ENCODE results near the gene ZNF808. TPM values are rescaled to one million over a fixed set of nuclear protein-coding genes. Genes with fewer than 3 reads are reported as not detected.
"Not testable (repeated sequence)": the region's sequence is repeated elsewhere in the genome, so short reads cannot be mapped to it uniquely, and the experiment has no call there.

Gene ZNF808
- total RNA-seq, 1 donor from 2014 or later = 34.0 TPM

- intact Hi-C loops (cut with micrococcal nuclease) = no loop called here
- DNase-seq = peak; percentile 96
- Histone ChIP-seq H3K27me3 (ENCODE audit: low read depth) (no peaks in the 10 kb centered on the region), H3K27ac (replicated peaks) (peak overlapping the region; percentile 68), H3K36me3 (peaks cover 12% of the 10 kb centered on the region), H3K9me3 (replicated peaks) (peaks cover under 1% of the 10 kb centered on the region), H3K4me1 (peaks cover 21% of the 10 kb centered on the region), H3K4me3 (peak overlapping the region; percentile 74)
- peak; percentile 57 for TF ChIP-seq CTCF (IDR thresholded peaks at IDR 0.05; ENCODE audit: borderline replicate concordance)
Measured at GRCh38 chr19:52601025-52601973, 73.8 kb downstream of the ZNF808 start.

GRCh38 chr19:52601974-52602366 is 74.5 kb downstream of the ZNF808 start:
- DNase-seq; intact Hi-C loops (cut with micrococcal nuclease); H3K27me3 ChIP-seq (ENCODE audit: low read depth); H3K36me3 ChIP-seq; H3K9me3 ChIP-seq (replicated peaks): not testable (repeated sequence)
- peak overlapping the region; percentile 68 for H3K27ac ChIP-seq (replicated peaks)
- peak overlapping the region; percentile 74 for H3K4me3 ChIP-seq
- H3K4me1 ChIP-seq = peaks cover 21% of the 10 kb centered on the region

- intact Hi-C loops (cut with micrococcal nuclease) = no loop called here
- Histone ChIP-seq H3K4me3 (no peak overlapping the region), H3K36me3 (no peaks in the 10 kb centered on the region), H3K27ac (replicated peaks) (peak overlapping the region; percentile 68), H3K9me3 (replicated peaks) (peaks cover 11% of the 10 kb centered on the region), H3K27me3 (ENCODE audit: low read depth) (no peaks in the 10 kb centered on the region), H3K4me1 (peaks cover 21% of the 10 kb centered on the region)
- no peak for TF ChIP-seq CTCF (IDR thresholded peaks at IDR 0.05; ENCODE audit: borderline replicate concordance)
- DNase-seq = no peak
Measured at GRCh38 chr19:52602941-52603340, 75.5 kb downstream of the ZNF808 start.

GRCh38 chr19:52603558-52604207 is 76.2 kb downstream of the ZNF808 start:
- Histone ChIP-seq H3K36me3 (no peaks in the 10 kb centered on the region), H3K4me3 (no peak overlapping the region), H3K9me3 (replicated peaks) (peaks cover 11% of the 10 kb centered on the region), H3K4me1 (peaks cover 21% of the 10 kb centered on the region), H3K27me3 (ENCODE audit: low read depth) (no peaks in the 10 kb centered on the region), H3K27ac (replicated peaks) (peak overlapping the region; percentile 28)
- intact Hi-C loops (cut with micrococcal nuclease) = no loop called here
- no peak for TF ChIP-seq CTCF (IDR thresholded peaks at IDR 0.05; ENCODE audit: borderline replicate concordance)
- DNase-seq = no peak

Other genes starting within 250 kb of the ZNF808 start
- gene ZNF480, start 230.5 kb upstream of the ZNF808 start, total RNA-seq = 18.9 TPM
- 5.1 TPM for gene ZNF610, start 191.4 kb upstream of the ZNF808 start, total RNA-seq
- gene ZNF880, start 157.7 kb upstream of the ZNF808 start, total RNA-seq = 24.7 TPM
- gene ZNF528, start 129.8 kb upstream of the ZNF808 start, total RNA-seq = 16.7 TPM
- gene ZNF534, start 98.5 kb upstream of the ZNF808 start, total RNA-seq = 0.44 TPM
- 2.4 TPM for gene ZNF578, start 74.1 kb upstream of the ZNF808 start, total RNA-seq
- 18.4 TPM for gene ZNF701, start 42.6 kb downstream of the ZNF808 start, total RNA-seq
- 21.1 TPM for gene ZNF83, start 110.7 kb downstream of the ZNF808 start, total RNA-seq
- 7.0 TPM for gene ZNF611, start 207.4 kb downstream of the ZNF808 start, total RNA-seq

All from left ventricle myocardium inferior (tissue), 1 donor.